Small intestine (tissue), 4 donors: Measurements from ENCODE around the gene MOCS3. TPM values are rescaled to one million over a fixed set of nuclear protein-coding genes. Genes with fewer than 3 reads are reported as not detected.

ENCODE experiments used
- polyA plus RNA-seq, 4 donors: library from polyadenylated mRNA; stranded (reverse) in 3 of 4; unstranded in 1 of 4; fragments of 200-250 nt in 3 of 4; fragments of 120-200 nt in 1 of 4; gene quantifications; one replicate each; pipeline versions ENCODE4 v1.2.1 to v1.2.3, GENCODE V29; 2013
- donor health status: healthy with polysubstance abuse.
- donor health status: Bipolar disorder and iron deficiency.
- donor health status: healthy.

Gene MOCS3
- polyA plus RNA-seq, 4 donors: 2.2 to 4.7 (median 2.9) TPM

Other genes starting within 250 kb of the MOCS3 start
- gene PARD6B, start 227.2 kb upstream of the MOCS3 start, polyA plus RNA-seq: 10 to 100 TPM in 1 of 4 donors, 1 to 10 TPM in 3; 2.4 to 14.3 (median 9.0) TPM
- 1 to 10 TPM in 3 of 4 donors, under 1 TPM in 1; 0.45 to 4.0 (median 1.5) TPM for gene BCAS4, start 163.8 kb upstream of the MOCS3 start, polyA plus RNA-seq
- 10 to 100 TPM; 24.9 to 65.8 (median 28.9) TPM for gene ADNP, start 27.4 kb upstream of the MOCS3 start, polyA plus RNA-seq
- gene DPM1, start 286 bp upstream of the MOCS3 start, polyA plus RNA-seq: 10 to 100 TPM; 43.6 to 66.2 (median 51.0) TPM
- gene KCNG1, start 64.3 kb downstream of the MOCS3 start, polyA plus RNA-seq: 10 to 100 TPM in 1 of 4 donors, 1 to 10 TPM in 3; 1.3 to 29.1 (median 1.6) TPM